Common myeloid progenitor, CD34-positive (primary cell): ENCODE results near the gene CEND1.

Source experiments
- CTCF ChIA-PET: fragments of 350-600 bp; sonication (Branson Sonifier 250); formaldehyde crosslinking; loops from one replicate; lab custom pipeline; 2021; ENCODE audit warnings: antibody characterized with exemption; lab: Charles Lee
- POLR2A ChIA-PET: fragments of 350-600 bp; sonication (Branson Sonifier 250); formaldehyde crosslinking; loops from one replicate; lab custom pipeline; 2021; ENCODE audit warnings: antibody characterized with exemption; lab: Charles Lee
- DNase-seq, 3 donors: peaks; one replicate each; pipeline versions ENCODE4 v3.0.0 to v3.0.0-alpha.2; 2013
- H3K27ac ChIP-seq, 2 experiments: 1 replicate in 1 of 2; 2 replicates in 1 of 2; pipeline ENCODE4 v1.7.0; 2013; ENCODE audit warnings: inconsistent platforms in 2 of 2, low read length in 2 of 2, mild to moderate bottlenecking in 2 of 2, low read depth in 1 of 2, moderate library complexity in 1 of 2; ENCODE audit not compliant: severe bottlenecking in 2 of 2, insufficient read depth in 1 of 2, poor library complexity in 1 of 2
- H3K27me3 ChIP-seq, 5 experiments: replicated peaks in 2 of 5; 1 replicate in 3 of 5; 2 replicates in 2 of 5; pipeline versions ENCODE4 v1.6.1 to v1.7.0; 2013; ENCODE audit warnings: low read length in 4 of 5, mild to moderate bottlenecking in 2 of 5, moderate library complexity in 2 of 5, inconsistent platforms in 1 of 5; ENCODE audit not compliant: insufficient read depth in 5 of 5, control insufficient read depth in 4 of 5
- H3K36me3 ChIP-seq, 4 experiments: 1 replicate in 2 of 4; 2 replicates in 2 of 4; pipeline versions ENCODE4 v1.6.1 to v1.7.0; 2013; ENCODE audit warnings: low read length in 3 of 4, control low read depth in 1 of 4, mild to moderate bottlenecking in 1 of 4; ENCODE audit not compliant: control insufficient read depth in 4 of 4, insufficient read depth in 4 of 4
- H3K4me1 ChIP-seq, 4 experiments: 1 replicate in 3 of 4; 2 replicates in 1 of 4; pipeline versions ENCODE4 v1.6.1 to v1.7.1; 2013; ENCODE audit warnings: low read length in 3 of 4, mild to moderate bottlenecking in 3 of 4, control low read depth in 1 of 4, inconsistent platforms in 1 of 4, moderate library complexity in 1 of 4; ENCODE audit not compliant: control insufficient read depth in 4 of 4, insufficient read depth in 4 of 4; ENCODE audit errors: control extremely low read depth in 1 of 4
- H3K4me3 ChIP-seq, 7 experiments: 1 replicate in 4 of 7; 2 replicates in 3 of 7; pipeline versions ENCODE4 v1.5.1 to v1.7.0; 2013; ENCODE audit warnings: mild to moderate bottlenecking in 7 of 7, low read length in 6 of 7, moderate library complexity in 6 of 7, inconsistent platforms in 2 of 7, low read depth in 2 of 7, control low read depth in 1 of 7; ENCODE audit not compliant: insufficient read depth in 4 of 7, control insufficient read depth in 1 of 7; ENCODE audit errors: extremely low read depth in 1 of 7
- H3K9me3 ChIP-seq, 5 experiments: 1 replicate in 4 of 5; 2 replicates in 1 of 5; pipeline versions ENCODE4 v1.6.1 to v1.7.1; 2013; ENCODE audit warnings: low read length in 4 of 5, mild to moderate bottlenecking in 2 of 5, inconsistent platforms in 1 of 5, low read depth in 1 of 5, moderate library complexity in 1 of 5; ENCODE audit not compliant: control insufficient read depth in 4 of 5, insufficient read depth in 2 of 5; ENCODE audit errors: control extremely low read depth in 1 of 5
- WGBS: methylation state at CpG from one replicate; pipeline ENCODE4 v1.1.5; 2013; ENCODE audit not compliant: insufficient coverage; 5-methylcytosine and 5-hydroxymethylcytosine counted together

The CEND1 gene

GRCh38 chr11:787084-787675, 2.7 kb downstream of the CEND1 start:
- H3K27ac ChIP-seq: no peak overlapping the region
- POLR2A ChIA-PET: no interaction called here
- peaks cover 0 to 12% (median 6%) of the 10 kb centered on the region in 4 experiments for H3K36me3 ChIP-seq
- WGBS: 96% methylated on average over 20 of the region's 24 CpGs
- peaks cover 0 to 30% (median 9%) of the 10 kb centered on the region in 5 experiments for H3K27me3 ChIP-seq
- DNase-seq: no peak
- H3K4me1 ChIP-seq: peaks cover 0 to 12% (median 7%) of the 10 kb centered on the region in 4 experiments
- CTCF ChIA-PET: interaction anchor here (1.1 to 1.7 kb wide), 2 partner anchors 10 to 11 kb away, joined by 3 to 5 read pairs; no protein-coding TSS in a partner anchor
- no peak overlapping the region for H3K4me3 ChIP-seq
- no peaks in the 10 kb centered on the region for H3K9me3 ChIP-seq

DNA sequence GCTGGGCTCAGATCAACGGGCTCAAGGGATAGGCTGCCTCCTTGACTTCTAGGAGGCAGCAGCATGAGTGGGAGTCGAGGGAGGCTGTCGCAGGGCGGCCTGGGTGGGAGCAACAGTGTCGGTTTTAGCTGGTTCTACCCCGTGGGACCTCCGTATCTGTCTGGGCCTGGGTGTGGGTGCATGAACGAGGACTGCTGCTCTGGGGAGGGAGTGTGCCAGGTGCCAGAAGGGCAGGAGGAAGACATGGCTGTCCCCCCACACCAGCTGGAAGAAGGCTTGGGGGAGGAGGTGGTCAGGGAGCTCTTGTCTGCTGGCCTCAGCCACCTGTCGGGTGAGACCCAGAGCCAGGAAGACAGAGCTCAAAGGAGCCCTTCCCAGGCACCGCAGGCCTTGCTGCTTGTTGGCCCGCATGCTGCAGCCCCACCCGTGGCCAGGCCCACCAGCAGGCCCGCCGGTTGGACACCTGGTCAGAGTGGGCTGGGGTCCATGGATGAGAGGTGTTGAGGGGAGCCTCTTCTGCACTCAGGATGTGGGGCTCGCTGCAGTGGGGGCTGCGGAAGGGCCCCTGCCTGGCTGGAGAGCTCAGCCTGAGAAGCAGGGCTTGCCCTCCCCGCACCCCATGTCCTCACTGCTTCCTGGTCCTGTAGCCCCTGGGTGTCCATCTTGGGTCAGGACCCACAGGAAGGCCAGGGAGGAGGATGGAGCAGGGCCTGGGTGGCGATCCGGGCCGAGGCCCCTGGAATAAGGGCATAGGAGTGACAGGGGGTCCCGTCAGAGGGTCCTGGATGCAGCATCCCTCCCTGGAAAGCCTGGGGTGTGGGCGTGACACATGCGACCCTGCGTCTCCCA, 3.4 kb downstream of the CEND1 start:
- peaks cover 0 to 5% (median 2%) of the 10 kb centered on the region in 4 experiments for H3K36me3 ChIP-seq
- H3K27me3 ChIP-seq: peaks cover 0 to 30% (median 9%) of the 10 kb centered on the region in 5 experiments
- DNase-seq: no peak
- peaks cover 0 to 12% (median 7%) of the 10 kb centered on the region in 4 experiments for H3K4me1 ChIP-seq
- no peaks in the 10 kb centered on the region for H3K9me3 ChIP-seq
- CTCF ChIA-PET: interaction anchor here (1.1 to 1.7 kb wide), 2 partner anchors 10 kb away, joined by 3 to 5 read pairs; no protein-coding TSS in a partner anchor
- POLR2A ChIA-PET: no interaction called here
- whole genome bisulfite sequencing: 94% methylated on average over 21 of the region's 24 CpGs
- H3K4me3 ChIP-seq: no peak overlapping the region
- H3K27ac ChIP-seq: no peak overlapping the region

DNA sequence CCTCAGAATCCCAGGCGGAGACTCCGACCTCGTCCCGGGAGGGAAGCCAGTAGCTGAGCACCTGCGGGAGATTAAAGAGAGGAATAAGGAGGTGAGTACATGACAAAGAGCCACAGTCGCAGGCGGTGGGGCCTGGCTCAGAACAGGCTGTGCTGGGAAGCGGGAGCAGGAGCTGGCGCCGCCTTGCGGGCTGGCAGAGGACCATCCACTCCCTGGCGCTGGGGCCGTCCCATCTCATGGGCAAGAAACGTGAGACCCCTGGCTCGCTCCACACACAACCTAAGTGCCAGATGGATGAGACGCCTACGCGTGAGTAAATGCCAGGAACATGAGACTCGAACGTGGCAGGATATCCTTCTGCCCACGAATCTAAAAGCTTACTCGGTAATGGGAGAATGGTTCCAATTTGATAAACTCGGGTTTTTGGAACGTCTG, 6.3 kb downstream of the CEND1 start:
- ChIA-PET CTCF (interaction anchor here (1.1 to 1.9 kb wide), 3 partner anchors 12 to 29 kb away, joined by 3 to 5 read pairs (median 3); no protein-coding TSS in a partner anchor), POLR2A (no interaction called here)
- H3K4me3 ChIP-seq: no peak overlapping the region
- H3K9me3 ChIP-seq: no peaks in the 10 kb centered on the region
- H3K27me3 ChIP-seq: peaks cover 0 to 5% (median 0%) of the 10 kb centered on the region in 5 experiments
- 58% methylated on average over 23 of the region's 24 CpGs for WGBS
- peaks cover 0 to 12% (median 9%) of the 10 kb centered on the region in 4 experiments for H3K4me1 ChIP-seq
- DNase-seq: peak; percentile 57 to 75 (median 64)
- H3K36me3 ChIP-seq: peaks cover 0 to 11% (median 3%) of the 10 kb centered on the region in 4 experiments
- H3K27ac ChIP-seq: no peak overlapping the region

- Histone ChIP-seq H3K4me3 (no peak overlapping the region), H3K36me3 (peaks cover 0 to 11% (median 3%) of the 10 kb centered on the region in 4 experiments), H3K27me3 (no peaks in the 10 kb centered on the region), H3K4me1 (peaks cover 0 to 13% (median 8%) of the 10 kb centered on the region in 4 experiments), H3K9me3 (no peaks in the 10 kb centered on the region), H3K27ac (no peak overlapping the region)
- DNase-seq: no peak
- ChIA-PET CTCF (interaction anchor here (1.9 kb wide), 1 partner anchor 18 kb away, joined by 5 read pairs; no protein-coding TSS in a partner anchor), POLR2A (no interaction called here)
- 92% methylated on average over 23 of the region's 36 CpGs for WGBS
Observed at GRCh38 chr11:782264-783174, 7.4 kb downstream of the CEND1 start.

DNA sequence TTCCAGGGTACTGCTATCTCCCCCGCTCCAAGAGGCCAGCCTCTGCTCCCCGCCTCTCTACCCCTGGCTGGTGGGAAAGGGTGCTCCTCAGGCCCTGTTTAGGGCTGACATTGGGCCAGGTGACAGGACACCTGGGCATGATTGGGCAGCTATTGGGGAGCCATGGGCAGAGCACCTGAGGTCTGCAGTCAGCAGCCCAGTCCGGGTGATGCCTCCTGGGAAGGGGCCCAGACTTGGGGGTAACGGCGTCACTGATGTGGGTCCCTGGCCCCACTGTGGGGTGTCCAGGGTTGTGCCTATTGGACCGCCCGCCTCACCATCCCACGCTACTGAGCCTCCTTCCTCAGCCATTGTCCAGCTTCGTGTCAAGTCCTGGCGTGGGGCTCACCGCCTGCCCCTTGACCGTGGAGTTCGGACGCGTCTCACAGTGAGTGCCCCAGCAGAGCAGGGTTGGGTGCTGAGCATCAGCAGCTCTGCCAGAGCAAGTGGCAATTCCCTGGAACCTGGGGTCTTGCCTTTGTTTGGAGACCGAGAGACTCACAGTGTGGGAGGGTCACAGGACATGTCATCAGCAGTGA, 9.8 kb downstream of the CEND1 start:
- Histone ChIP-seq H3K27ac (no peak overlapping the region), H3K27me3 (no peaks in the 10 kb centered on the region), H3K4me1 (peaks cover 0 to 25% (median 19%) of the 10 kb centered on the region in 4 experiments), H3K4me3 (no peak overlapping the region), H3K9me3 (no peaks in the 10 kb centered on the region), H3K36me3 (peaks cover 0 to 11% (median 3%) of the 10 kb centered on the region in 4 experiments)
- 97% methylated on average over 16 of the region's 16 CpGs for WGBS
- no peak for DNase-seq
- CTCF ChIA-PET: interaction anchor here (0.9 kb wide), 1 partner anchor 16 kb away, joined by 3 read pairs; no protein-coding TSS in a partner anchor
- POLR2A ChIA-PET: no interaction called here
